NCI-H446 (cell line): ENCODE data around the gene CCL14.
"Not testable (repeated sequence)": the region's sequence is repeated elsewhere in the genome, so short reads cannot be mapped to it uniquely, and the experiment has no call there.

ENCODE experiments used
- DNase-seq, 2 experiments: peaks; one replicate each; lab custom pipeline; 2025; lab: John Stamatoyannopoulos, UW

Gene CCL14

DNA sequence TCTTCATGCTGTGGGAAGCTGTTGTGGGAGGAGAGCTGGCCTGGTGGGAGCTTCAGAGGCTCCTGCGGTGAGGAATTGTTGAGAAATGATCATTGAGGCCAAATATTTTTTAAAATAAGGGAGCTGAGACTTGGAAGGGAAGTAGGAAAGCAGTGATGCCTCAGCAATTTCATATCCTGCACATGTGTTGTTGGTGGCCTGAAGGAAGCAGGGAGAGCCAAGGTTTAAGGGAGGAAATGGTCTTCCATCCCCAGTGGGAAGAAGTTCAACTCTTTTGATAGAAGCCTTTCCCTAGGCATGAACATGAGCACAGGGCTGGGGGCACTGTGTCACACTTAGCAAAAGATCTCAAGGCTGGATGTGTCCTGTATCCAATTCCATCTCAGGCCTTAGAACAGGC lies at the start of gene CCL14:
CCL14 (minus strand) TSS at position 87 of the 400 bp plus-strand sequence; CDS start at position 7, 80 bp downstream.
- DNase-seq, result no peak

DNA sequence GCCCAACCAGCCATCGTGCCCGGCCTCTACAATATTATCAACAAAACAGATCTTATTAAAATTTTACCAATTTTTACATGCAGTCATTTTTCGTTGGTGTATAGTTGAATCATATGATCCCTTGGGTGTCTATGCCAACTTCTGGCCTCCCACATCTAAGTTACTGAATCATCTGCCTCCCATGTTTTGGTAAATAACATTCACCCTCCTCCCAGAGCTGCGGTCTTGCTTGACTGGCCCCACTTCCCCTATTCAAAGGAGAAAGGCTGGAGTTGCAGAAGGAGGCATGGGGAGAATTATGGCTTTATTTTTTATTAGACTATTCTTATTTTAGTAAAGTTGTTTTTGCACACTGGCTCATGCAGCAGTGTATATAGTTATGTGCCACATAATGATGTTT lies 49.7 kb upstream of the CCL14 start:
- no peak for DNase-seq

DNA sequence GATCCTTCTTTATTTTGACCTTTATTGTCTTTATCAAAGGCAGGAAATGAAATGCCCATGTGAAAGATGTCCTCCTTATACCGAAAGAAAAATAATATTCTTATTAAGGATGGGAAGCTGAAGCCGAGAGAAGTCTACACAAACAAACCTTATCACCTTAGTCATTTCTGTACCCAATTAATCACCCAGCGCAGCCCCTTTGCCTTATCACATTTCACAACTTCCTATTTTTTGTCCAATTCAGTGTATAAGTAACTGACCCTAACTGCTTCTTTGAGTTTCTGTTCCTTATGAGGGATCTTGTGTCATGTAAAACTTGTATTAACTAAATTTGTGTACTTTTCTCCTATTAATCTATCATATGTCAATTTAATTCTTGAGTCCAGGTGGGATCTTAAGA lies 47.6 kb upstream of the CCL14 start:
- no peak for DNase-seq

DNA sequence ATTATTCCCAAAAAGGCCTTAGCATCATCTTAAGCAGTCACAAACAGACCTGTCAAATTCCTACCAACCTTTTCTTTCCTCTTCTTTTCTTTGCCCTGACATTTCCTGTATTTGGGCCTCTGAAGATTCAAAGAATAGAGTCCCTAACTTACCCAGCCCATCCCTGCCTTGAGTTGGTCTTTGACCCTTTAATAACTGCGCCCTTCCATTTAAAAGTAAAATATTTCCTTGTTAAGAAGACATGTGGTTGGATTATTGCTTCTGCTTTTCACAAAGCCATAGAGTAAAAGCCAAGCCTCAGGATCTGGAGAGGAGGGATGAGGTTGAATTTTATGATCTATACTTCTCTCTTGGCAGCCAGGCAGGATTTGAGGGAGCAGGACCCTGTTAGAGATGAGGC lies 44.4 kb upstream of the CCL14 start:
- no peak for DNase-seq

DNA sequence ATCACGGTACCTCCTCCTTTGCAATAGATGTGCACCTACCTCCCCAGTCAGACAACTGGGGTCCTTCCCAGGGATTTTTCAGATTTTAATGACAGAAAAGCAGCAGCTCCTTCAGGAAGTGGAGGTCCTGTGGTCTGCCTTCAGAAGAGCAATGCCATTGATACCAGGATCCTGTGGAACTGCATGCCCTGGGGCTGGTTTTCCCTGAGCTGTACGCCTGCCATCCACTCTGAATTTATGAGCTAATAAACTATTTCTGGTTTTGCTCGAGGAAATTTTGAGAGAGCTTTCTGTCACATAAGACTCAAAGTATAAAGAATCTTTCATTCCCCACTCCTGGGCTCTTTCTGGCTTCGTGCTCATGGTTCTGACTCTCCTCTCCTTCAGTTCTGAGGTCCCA lies 41.2 kb upstream of the CCL14 start:
- DNase-seq, result no peak

DNA sequence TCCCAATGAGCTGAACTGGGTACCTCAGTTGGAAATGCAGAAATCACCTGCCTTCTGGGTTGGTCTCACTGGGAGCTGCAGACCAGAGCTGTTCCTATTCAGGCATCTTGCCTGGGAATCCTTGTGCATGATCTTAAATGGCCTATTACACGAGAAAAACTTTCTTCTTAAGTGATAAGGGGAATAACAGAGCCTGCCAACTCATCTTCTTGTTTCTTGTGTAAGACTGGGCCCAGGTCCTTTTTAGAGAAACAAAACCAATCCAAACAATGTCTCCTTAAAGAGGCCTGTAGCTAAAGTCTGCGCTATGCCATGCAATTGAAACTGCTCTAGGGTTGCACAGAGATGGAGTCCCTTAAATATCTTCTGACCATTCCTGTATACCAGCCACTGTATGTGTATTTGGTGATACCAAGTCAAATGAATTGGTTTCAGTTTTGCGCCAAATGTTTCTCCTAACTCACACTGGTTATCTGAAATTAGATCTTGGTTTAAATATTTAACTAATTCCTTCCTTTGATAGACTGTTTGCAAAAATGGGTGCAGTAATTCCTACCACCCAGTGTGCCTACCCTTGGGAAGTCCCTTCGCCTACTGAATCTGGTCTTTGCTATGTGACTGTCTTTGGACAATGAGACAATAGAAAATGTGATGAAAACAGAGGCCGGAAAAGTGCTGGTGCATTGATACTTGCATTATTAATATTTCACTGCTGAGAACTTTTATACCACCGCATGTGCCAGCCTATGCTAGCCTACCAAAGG lies 37.8 kb upstream of the CCL14 start:
- DNase-seq, result no peak

DNA sequence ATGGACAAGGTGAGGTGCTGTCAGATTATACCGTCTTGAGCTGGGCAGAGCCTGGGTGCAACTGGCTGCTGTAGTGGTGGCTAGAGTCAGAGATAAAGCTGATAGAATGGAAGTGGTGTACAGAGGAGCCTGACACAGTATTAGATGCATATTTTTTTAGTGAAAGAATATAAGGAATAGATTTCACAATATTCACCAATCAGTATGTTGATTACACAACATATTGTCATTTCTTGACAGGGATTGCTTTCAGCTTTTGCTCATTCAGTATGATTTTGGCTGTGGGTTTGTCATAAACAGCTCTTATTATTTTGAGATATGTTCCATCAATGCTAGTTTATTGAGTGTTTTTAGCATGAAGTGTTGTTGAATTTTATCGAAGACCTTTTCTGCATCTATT lies 32.9 kb upstream of the CCL14 start:
- no peak for DNase-seq

DNA sequence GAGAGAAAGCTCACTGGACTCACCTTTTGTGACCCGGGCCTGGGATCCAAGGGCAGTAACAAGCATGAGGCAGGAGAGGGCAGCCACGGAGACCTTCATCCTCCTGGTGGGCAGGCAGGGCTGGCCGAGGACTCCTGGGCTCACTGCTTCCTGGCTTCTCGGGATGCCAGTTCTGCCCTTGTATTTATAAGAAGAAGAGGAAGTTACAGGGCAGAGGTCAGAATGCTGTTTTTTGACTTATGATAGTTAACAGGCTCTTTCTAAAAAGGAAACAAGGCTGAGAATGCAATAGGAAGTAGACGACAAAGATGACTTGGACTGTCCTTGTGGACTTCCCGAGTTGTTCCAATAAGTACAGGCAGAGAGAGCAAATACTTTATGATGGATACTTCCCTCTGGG lies 31.3 kb upstream of the CCL14 start, which contains the start of gene CCL23:
CCL23 (minus strand) TSS at position 174 of the 400 bp plus-strand sequence; CDS start at position 99, 75 bp downstream.
- DNase-seq, result no peak

DNA sequence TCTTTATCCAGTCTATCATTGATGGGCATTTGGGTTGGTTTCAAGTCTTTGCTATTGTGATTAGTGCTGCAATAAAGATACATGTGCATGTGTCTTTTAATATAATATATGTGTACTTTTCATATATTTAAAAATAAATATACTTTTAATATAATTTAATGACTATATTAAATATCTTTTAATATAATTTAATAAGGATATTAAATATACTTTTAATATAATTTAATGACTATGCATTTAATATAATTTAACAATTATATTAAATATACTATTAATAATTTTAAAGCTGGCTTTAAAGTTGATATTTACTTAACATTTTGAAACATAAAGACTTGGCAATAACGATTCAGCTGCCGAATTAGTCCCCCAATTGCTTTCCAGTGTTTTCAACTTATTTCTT lies 30.0 kb upstream of the CCL14 start:
- no peak for DNase-seq

DNA sequence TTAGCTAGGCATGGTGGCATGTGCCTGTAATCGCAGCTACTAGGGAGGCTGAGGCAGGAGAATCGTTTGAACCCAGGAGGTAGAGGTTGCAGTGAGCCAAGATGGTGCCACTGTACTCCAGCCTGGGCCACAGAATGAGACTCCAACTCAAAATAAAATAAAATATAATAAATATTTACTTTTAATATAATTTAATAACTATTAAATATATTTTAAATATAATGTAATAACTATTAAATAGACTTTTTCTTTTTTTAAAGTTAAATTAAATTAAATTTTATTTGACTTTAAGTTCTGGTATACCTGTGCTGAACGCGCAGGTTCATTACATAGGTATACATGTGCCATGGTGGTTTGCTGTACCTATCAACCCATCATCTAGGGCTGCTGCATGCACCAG lies 29.4 kb upstream of the CCL14 start:
- DNase-seq, result not testable (repeated sequence)

DNA sequence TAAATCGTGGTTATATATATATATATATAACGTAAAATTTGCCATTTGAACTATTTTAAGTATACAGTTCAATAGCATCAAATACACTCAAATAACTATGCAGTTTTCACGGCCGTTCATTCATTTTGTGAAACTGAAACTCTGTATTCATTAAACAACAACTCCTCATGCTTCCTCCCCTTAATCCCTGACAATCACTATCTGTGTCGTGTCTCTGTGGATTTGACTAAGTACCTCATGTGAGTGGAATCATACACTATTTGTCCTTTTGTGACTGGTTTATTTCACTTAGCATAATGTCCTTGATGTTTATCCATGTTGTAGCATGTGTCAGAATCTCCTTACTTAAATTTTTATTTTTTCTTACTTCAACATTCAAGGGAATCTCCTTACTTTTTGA lies 28.4 kb upstream of the CCL14 start:
- no peak for DNase-seq

DNA sequence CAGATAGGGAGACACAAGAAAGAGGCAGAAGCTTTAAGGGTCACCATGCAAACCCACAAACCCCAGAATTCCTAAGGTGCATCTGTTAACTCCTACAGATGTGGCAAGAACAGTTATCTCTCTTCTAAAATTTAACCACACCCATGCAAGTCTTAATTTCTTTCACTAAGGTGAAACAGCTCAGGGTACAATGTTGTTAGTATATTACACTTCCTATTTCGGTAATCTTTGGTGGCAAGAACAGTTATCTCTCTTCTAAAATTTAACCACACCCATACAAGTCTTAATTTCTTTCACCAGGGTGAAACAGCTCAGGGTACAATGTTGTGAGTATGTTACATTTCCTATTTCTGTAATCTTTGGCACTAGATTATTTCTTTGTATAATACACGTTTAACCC lies 24.7 kb upstream of the CCL14 start:
- DNase-seq, result no peak

DNA sequence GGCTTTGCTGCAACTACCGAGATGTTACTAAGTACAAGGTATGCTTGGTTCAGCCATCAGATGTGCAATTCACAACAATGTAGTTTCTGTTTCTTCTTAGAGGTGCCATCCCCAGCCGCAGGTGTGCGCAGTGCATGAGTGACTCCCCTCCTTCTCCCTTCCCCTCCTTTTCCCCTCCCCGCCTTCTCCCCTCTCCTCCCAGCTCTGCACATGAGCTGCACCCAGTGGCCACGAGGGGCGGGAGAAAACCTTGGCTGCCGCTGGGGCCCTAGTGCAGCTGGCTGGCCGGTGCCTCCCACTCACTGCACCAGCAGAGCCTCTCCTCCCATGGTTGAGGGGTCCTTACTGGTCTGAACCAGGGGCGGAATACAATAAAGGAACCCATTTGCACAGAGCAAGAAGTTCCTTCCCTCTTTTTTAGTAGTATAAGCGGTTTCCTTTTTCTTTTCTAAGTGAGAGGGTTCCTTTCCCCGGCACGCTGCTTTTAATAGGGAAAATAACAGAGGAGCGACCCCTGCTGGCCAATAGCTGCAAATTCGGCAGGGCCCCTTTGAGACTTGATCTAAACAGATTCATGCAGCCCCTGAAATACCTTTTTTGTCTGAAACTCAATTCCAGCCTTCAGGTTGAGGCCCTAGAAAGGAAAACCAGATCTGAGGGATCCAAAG lies 22.6 kb upstream of the CCL14 start:
- DNase-seq, result peak in 1 of 2 experiments; percentile 2

DNA sequence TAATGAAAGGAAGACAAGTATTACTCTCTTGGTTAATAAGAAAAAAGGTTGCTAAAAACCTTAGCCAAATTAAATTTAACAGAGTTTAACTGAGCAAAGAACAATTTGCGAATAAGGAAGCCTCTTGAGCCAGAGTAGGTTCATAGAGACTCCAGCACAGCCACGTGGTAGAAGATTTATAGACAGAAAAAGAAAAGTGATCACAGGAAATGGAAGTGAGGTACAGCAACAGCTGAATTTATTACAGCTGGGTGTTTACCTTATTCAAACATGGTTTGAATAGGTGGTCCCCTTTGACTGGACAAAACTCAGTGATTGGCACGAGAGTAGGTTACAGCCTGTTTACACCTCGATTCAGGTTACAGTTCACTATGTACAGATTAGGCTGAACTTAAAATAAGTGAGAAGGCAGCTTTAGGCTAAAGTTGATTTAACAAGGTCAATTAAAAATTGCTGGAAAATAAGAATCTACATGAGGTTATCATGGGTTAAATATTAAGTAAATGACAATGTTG lies 18.1 kb upstream of the CCL14 start:
- no peak for DNase-seq

DNA sequence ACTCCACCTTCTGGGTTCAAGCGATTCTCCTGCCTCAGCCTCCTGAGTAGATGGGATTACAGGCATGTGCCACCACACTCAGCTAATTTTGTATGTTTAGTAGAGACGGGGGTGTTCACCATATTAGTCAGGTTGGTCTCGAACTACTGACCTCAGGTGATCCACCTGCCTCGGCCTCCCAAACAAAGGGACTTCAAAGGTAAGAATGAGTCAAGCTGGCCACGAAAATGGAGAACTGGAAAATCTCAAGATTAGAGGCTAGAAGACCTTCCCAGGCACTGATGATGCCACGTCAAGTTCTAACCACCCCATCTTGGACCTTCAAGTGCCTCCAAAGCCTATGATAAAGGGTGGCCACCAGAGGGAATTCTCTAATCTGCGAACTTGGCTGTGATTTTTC lies 16.1 kb upstream of the CCL14 start:
- no peak for DNase-seq

DNA sequence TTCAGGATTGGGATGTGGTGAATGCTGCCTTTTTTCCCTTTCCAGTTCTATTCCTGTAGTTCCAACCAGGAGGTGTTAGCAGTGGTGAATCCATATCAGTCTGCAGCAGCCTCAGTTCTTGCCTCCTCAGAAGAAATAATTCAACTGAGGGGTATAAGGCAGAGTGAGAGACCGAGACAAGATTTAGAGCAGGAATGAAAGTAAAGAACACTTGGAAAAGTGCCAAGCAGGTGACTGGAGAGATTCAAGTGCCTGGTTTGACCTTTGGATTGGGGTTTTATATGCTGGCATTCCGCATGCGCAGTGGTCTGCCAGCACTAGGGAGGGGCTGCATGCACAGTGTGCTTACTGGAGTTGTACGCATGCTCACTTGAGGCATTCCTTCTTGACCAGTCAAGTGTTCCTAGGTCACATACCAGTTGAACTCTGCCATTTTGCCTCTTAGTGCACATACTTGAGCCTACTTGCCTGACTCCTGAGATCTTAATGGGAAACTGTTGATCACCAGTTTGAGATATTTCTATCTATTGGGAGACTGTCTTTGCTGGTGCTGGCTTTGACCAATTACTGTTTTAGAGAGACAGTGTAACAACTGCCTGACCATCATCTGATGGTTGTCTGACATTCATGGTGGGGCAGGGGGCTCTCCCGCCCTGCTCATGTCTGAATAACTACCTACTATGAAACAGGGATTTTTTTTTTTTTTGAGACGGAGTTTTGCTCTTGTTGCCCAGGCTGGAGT lies 15.5 kb upstream of the CCL14 start:
- no peak for DNase-seq

DNA sequence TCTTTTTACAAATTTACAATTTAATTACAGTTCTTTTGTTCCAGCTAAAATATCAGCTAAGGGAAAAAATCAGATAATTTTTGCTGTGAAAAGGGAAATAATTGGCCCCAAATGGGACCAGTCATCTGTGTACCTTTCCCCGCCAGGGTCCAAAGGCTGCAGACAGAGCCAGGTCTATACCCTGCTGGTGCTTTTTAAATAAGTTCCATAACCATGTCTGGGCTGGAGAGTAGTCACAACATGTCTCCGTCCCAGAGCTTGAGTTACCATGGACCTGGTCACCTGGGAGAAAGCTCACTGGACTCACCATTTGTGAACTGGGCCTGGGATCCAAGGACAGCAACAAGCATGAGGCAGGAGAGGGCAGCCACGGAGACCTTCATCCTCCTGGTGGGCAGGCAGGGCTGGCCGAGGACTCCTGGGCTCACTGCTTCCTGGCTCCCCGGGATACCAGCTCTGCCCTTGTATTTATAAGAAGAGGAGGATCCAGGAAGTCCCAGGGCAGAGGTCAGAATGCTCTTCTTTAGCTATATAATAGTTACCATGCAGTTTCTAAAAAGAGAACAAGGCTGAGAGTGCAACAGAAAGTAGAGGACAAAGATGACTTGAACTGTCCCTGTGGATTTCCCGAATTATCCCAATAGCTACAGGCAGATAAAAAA lies 14.7 kb upstream of the CCL14 start, which contains the start of gene CCL15:
CCL15 (minus strand) TSS at position 444 of the 662 bp plus-strand sequence; CDS start at position 383, 61 bp downstream.
- no peak for DNase-seq

DNA sequence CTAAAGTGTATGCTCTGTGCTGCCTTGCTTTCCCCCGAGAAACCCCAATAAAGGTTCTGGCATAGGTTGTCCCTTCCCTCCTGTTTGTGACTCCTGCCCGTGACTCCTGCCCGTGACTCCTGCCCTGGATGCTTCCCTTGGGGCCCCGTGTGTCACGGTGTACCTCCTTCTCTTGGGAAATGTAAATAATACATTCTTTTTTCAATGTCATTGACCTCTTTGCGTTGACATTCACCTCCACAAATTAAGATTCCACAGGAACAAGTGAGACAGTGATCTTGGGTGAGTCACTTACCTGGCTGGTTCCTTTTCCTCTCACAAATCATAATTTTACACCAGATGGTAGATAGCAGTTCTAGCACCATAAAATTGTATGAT lies 14.2 kb upstream of the CCL14 start:
- no peak for DNase-seq

DNA sequence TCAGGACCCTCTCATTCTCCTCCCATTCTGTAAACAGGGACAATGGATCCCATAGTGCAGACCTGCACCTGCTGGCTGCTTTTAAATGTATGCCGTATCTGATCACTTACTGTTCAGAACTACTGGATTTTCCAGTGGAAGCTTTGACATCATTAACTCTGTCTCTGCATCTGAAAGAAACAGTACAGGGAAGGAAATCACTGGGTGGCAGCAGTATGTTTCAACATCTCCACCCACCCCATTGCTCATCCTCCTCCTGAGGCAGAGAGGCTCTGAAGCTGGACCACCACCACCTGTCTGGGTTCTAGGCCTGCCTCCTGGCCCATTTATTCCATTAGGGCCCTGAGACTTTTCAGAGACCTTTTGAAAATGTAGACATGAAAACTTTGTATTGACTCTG lies 12.2 kb upstream of the CCL14 start:
- DNase-seq, result no peak

DNA sequence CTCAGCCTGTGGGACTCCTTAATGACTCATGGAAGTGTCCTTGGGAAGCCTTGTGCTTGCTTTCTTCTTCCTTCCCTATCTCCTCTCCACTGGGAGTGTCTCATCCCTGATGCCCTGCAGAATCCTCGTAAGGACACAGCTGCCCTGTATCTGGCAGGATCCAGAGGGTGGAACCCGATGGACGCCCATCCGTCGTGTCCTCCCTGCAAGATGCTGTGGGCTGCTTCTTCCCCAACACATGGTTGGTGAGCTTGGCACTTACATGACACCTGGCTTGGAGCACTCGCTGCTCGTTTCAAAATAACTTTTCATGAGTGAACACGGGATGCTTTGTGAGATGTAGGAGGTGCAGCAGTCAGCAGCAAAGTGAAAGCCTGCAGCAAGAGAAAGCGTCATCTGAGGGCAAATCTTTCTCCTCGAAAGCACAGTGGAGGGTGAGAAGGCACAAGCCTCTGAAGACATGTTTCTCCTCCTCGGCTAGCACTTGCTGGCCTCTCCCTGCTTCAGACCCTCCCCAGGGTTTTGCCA lies 11.6 kb upstream of the CCL14 start:
- no peak for DNase-seq

DNA sequence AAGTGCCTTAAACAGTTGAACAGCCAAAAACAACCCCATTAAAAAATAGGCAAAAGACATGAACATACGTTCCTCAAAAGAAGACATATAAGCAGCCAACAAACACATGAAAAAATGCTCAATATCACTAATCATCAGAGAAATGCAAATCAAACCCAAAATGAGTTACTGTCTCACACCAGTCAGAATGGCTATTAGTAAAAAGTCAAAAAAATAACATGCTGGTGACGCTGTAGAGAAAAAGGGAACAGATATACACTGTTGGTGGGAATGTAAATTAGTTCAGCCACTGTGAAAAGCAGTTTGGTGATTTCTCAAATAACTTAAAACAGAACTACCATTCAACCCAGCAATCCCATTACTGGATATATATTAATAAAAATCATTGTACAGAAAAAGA lies 8.8 kb upstream of the CCL14 start:
- DNase-seq, result not testable (repeated sequence)

DNA sequence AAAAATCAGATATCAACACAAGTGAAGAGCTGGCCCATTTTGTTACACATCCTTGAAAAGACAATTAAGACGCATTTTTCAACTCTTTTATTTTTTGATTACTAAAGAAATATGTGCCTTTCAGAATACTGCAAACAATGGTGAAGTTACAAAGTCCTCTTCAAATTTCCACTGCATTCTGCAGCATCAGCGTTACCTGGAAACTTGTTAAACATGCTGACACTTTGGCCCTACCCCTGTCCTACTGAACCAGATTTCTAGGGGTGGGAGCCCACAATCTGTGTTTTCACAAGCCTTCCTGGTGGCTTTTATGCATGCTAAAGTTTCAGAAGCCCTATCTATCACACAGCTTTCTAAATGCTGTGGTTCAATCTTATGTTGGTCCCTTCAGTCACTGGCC lies 4.5 kb upstream of the CCL14 start:
- no peak for DNase-seq
